Dermis blood vessel endothelial cell (primary cell): ENCODE data around the gene ZMIZ1. TPM values are rescaled to one million over a fixed set of nuclear protein-coding genes. Genes with fewer than 3 reads are reported as not detected.
A peak's percentile ranks its signal among the peaks of the same experiment; 100 is the strongest.

ENCODE experiments used
- DNase-seq: peaks from one replicate; pipeline ENCODE4 v3.0.0; 2010
- total RNA-seq: library from RNA; depleted of rRNA; stranded (reverse); fragments of >200 nt; gene quantifications from 2 replicates; pipeline ENCODE4 v1.2.3, GENCODE V29; 2014

The ZMIZ1 gene
- total RNA-seq, 1 donor from 2014 or later, result 18.2 TPM

GRCh38 chr10:79346388-79347225 is 277.8 kb downstream of the ZMIZ1 start:
- no peak for DNase-seq

- DNase-seq, result peak; percentile 95
Measured at GRCh38 chr10:79347226-79347893, 278.6 kb downstream of the ZMIZ1 start, which contains the start of gene PPIF. Gene PPIF (plus strand): TSS chr10:79347469. CDS start chr10:79347549, 80 bp downstream.

DNA sequence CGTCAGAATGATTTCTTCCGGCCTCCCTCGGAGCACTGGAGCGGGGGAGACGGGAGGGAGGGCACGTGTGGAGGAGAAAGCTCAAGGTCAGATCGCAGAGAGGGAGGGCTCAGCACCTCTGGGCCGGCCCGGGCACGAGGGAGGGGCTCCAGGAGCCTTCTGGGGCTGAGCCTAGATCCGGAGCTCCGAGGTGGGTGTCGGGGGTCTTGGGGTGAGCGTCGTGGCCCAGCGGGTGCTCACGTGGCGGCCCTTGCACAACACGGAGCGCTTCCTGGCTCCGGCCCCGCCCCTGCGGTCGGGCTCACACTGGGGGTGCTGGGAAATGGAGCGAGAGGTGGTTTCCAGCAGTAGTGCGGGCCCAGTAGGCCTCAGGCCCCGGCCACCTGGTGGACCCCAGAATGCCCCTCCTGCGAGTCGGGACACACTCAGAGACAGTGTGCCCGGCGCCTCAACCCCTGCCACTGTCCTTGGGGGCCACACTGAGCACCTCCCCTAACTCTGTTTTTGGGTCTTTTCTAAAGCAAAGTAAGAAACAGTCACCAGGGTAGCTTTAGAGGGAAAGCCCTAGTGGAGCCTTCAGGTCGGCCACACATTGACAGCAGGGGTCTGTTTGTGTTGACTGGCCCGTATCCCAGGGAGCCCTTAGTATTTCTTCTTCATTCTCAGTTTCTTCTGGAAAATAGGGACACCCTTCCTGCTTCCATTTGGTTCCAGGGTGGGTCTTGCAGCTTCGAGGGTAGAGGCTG is 279.3 kb downstream of the ZMIZ1 start:
- DNase-seq, result peak; percentile 58

- DNase-seq, result no peak
Measured at GRCh38 chr10:79348640-79348988, 279.8 kb downstream of the ZMIZ1 start.

GRCh38 chr10:79349072-79349491 is 280.3 kb downstream of the ZMIZ1 start:
- no peak for DNase-seq

DNA sequence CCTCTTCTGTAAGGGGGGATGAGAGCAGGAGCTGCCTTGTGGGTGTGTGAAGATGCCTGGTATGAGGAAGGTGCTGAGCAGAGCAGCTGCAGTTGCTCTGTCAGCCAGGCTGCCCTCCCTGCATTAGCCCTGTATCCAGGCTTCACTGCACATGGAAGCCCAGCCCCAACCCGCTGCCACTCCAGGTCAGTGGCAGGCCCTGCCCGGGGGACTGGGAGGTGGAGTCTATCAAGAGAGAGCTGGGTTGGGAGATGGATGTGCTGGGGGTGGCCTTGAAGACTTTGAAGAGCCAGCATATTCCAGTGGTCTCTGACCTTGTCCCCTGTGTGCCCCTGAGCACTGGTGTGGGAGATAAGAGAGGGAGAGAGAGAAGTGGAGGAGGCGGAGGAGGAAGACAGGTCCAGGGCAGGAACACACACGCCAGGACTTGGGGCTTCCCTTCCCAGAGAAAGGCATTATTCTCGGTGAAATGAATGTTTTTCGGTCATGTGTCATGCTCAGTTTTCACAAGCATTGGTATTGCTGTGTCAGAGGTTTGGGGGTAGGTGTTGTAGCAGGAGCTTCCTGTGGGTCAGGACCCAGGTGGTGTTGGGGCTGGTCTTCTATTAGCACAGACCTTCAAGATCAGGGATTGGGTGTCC is 281.1 kb downstream of the ZMIZ1 start:
- no peak for DNase-seq

- DNase-seq, result no peak
Measured at GRCh38 chr10:79350407-79351154, 281.8 kb downstream of the ZMIZ1 start.

DNA sequence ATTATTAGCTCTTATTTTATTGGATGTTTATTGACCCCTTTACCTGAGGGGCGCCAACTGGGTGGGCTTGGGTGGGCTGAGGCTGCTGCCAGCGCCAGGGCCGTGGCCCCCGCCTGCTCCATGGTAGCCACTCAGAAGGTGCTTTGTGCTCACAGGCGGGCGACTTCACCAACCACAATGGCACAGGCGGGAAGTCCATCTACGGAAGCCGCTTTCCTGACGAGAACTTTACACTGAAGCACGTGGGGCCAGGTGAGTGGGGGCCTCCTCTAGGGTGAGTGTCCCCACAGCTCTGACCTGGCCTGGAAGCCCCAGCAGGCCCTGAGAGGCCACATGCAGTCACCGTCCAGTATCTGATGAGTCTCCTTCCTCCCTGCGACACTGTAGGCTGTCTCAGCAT is 282.6 kb downstream of the ZMIZ1 start:
- no peak for DNase-seq

- DNase-seq, result no peak
Measured at GRCh38 chr10:79352035-79352877, 283.5 kb downstream of the ZMIZ1 start.

DNA sequence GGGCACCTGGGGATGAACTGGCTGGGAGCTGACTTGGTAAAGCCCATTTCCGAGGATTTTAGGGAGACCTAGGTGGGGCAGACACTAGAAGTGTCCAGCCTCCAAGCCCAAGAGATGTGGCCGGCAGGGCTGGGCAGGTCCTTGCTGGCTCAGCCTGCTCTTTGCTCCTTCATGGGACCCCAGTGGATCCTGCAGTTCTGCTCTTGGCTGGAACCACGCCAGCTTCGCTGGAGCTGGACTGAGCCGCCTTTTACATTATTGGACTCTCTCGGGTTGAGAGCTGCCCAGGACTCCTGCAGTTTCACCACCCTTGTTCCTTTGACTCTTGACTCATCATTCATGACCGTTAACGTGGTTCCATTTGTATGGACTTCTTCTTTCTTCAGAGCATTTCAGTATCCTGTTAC is 284.2 kb downstream of the ZMIZ1 start:
- DNase-seq, result no peak

DNA sequence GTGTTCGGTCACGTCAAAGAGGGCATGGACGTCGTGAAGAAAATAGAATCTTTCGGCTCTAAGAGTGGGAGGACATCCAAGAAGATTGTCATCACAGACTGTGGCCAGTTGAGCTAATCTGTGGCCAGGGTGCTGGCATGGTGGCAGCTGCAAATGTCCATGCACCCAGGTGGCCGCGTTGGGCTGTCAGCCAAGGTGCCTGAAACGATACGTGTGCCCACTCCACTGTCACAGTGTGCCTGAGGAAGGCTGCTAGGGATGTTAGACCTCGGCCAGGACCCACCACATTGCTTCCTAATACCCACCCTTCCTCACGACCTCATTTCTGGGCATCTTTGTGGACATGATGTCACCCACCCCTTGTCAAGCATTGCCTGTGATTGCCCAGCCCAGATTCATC is 285.0 kb downstream of the ZMIZ1 start:
- DNase-seq, result no peak

GRCh38 chr10:79354141-79354540 is 285.4 kb downstream of the ZMIZ1 start:
- DNase-seq, result no peak

- no peak for DNase-seq
Measured at GRCh38 chr10:79354615-79355014, 285.8 kb downstream of the ZMIZ1 start.

- DNase-seq, result no peak
Measured at GRCh38 chr10:79355420-79356017, 286.8 kb downstream of the ZMIZ1 start.

DNA sequence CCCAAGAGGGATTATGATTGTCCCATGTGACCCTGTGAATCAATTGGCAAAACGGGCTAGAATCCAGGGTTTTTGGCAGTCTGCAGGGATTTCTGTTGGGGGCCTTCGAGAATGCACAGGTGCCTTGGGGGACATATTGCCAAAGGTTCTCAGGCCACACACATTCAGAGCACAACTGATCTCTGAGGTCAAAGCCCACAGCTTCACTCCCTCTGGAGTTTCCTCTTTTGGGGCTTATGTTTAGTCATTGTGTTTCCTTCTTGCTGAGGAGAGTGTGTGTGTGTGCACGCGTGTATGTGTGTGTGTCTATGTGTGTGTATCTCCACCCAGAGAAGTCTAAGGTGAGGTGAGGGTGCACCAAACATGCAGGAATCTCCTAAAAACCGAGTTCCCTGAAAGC is 287.3 kb downstream of the ZMIZ1 start:
- DNase-seq, result no peak

DNA sequence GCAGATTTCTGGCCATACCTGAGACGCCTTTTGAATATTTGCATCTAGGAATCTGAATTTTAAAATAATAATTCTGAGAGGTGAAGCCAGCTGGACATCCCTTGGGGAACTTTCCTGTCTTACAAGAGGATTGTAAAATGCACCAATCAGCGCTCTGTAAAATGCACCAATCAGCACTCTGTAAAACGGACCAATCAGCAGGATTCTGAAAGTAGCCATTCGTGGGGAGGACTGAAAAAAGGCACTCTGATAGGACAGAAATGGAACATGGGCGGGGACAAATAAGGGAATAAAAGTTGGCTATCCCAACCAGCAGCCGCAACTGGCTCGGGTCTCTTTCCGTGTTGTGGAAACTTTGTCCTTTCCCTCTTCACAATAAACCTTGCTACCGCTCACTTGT is 288.4 kb downstream of the ZMIZ1 start:
- DNase-seq, result no peak

DNA sequence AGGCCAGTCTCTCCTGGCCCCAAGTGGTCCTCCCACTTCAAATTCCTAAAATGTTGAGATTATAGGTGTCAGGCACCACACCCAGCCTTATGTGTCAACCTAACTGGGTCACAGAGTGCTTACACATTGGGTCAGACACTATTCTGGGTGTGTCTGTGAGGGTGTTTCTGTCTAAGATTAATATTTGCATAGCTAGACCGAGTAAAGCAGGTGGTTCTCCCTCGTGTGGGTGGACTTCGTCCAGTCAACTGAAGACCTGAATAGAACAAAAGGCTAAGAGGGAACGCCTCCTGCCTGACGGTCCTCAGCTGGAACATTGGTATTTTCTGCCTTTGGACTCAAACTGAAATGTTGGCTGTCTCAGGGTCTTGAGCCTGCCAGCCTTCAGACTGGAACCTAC is 290.0 kb downstream of the ZMIZ1 start:
- DNase-seq, result no peak

- no peak for DNase-seq
Measured at GRCh38 chr10:79359816-79360498, 291.2 kb downstream of the ZMIZ1 start.

DNA sequence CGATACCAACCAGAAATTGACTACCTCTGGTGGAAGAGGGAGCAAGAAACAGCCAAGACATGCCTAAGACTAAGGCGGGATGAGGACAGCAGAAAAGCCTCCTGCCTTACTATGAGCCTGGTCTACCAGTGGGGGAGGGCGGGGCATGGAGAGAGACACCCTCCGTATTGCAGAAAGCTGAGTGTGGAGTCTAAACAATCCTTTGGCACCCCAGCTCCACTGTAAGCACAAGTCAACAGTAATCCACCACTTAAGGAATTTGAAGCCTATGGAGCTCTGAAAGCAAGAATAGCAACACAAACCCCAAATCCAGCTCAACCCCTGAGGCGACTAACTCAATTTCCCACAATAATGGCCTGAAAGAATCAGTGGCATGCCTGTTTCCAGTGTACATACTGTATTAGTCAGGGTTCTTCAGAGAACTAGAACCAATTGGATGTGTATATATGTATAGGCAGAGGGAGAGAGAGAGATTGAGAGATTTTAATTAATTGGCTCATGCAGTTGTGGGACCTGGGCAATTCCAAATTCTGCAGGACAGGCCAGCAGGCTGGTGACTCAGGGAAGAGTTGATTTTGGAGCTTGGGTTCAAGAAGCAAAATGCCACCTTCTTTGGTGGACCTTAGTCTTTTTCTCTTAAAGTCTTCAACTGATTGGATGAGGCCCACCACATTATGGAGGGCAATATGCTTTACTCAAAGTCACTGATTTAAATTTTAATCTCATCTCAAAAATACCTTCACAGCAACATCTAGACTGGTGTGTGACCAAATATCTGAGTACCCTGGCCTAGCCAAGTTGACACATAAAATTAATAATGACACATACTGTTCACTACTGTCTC is 292.0 kb downstream of the ZMIZ1 start:
- no peak for DNase-seq
